GM18520 (cell line): ENCODE data around the gene NFIX.

Experiments used
- ATAC-seq: cut with Tn5 transposase; IDR thresholded peaks from one replicate; pipeline ENCODE4 v1.9.1; 2021; ENCODE audit not compliant: unreplicated experiment

The NFIX gene

GRCh38 chr19:13033819-13034611 lies 38.7 kb downstream of the NFIX start:
- no peak for ATAC-seq

- no peak for ATAC-seq
Measured at GRCh38 chr19:13034636-13035035, 39.4 kb downstream of the NFIX start.

- ATAC-seq = no peak
Measured at GRCh38 chr19:13035820-13036365, 40.6 kb downstream of the NFIX start.

- ATAC-seq = no peak
Measured at GRCh38 chr19:13036366-13036976, 41.2 kb downstream of the NFIX start.

GRCh38 chr19:13037161-13037560 lies 41.9 kb downstream of the NFIX start:
- ATAC-seq = no peak

GRCh38 chr19:13037731-13038130 lies 42.5 kb downstream of the NFIX start:
- no peak for ATAC-seq

GRCh38 chr19:13038306-13039210 lies 43.3 kb downstream of the NFIX start:
- no peak for ATAC-seq

- ATAC-seq = no peak
Measured at GRCh38 chr19:13039211-13039789, 44.0 kb downstream of the NFIX start.

GRCh38 chr19:13040232-13040947 lies 45.1 kb downstream of the NFIX start:
- ATAC-seq = no peak

GRCh38 chr19:13040948-13041292 lies 45.6 kb downstream of the NFIX start:
- no peak for ATAC-seq

GRCh38 chr19:13042443-13043130 lies 47.3 kb downstream of the NFIX start:
- ATAC-seq = no peak

- no peak for ATAC-seq
Measured at GRCh38 chr19:13043285-13043684, 48.0 kb downstream of the NFIX start.

GRCh38 chr19:13044231-13044836 lies 49.1 kb downstream of the NFIX start:
- no peak for ATAC-seq

- no peak for ATAC-seq
Measured at GRCh38 chr19:13045812-13046211, 50.5 kb downstream of the NFIX start.

GRCh38 chr19:13047374-13047773 lies 52.1 kb downstream of the NFIX start:
- no peak for ATAC-seq

GRCh38 chr19:13050274-13050673 lies 55.0 kb downstream of the NFIX start:
- ATAC-seq = no peak

GRCh38 chr19:13051557-13052165 lies 56.4 kb downstream of the NFIX start:
- no peak for ATAC-seq

- ATAC-seq = no peak
Measured at GRCh38 chr19:13052447-13053175, 57.3 kb downstream of the NFIX start.
